Stimulated activated CD4-positive, alpha-beta T cell treated with anti-CD3 and anti-CD28 coated beads, Interleukin-12 subunit alpha, Interleukin-12 subunit beta, amount 100 ng/mL, for 48 hours (primary cell): ENCODE results near the gene COX5A.
A peak's percentile ranks its signal among the peaks of the same experiment; 100 is the strongest.
"Not testable (repeated sequence)": the region's sequence is repeated elsewhere in the genome, so short reads cannot be mapped to it uniquely, and the experiment has no call there.

Experiments used
- DNase-seq, 3 donors: peaks; one replicate each; pipeline ENCODE4 v3.0.0-alpha.2; 2020; ENCODE audit warnings: low read depth in 2 of 3, low spot score in 1 of 3

Gene COX5A

DNA sequence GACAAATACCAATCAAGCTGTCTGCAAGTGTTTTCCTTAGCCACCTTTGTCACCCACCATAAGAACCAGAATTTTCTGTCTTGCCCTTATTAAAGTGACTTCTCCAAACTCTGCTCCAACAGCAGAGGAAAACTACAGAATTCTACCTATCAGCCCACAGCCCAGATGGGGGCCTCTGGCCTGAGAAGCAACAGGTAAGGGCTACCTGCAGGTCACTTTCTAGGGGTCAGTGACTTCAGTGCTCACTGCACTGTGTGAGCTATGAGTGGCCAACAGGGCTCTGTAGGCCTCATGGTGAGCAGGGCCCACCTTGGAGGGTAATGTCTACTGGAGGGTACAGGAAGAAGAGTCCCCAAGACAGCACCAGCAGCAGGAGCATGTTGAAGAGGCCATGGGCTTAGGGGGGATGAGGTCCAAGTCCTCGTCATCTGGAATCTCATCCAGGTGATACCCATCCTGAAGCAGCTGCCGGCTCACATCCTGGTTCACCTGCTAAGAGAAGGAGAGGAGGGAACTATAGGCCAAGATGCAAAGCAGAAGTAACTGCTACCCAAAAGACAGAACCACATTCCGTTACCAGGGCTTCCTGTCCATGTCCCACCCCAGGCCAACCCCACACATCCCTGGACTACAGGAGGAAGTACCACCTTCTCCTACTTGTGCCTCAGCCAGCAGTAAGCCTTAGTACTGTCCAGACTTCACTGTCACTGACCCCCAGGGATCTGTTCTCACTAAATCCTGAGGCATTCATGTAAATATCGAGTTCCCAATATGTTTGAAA is 35.4 kb downstream of the COX5A start:
- no peak for DNase-seq

DNA sequence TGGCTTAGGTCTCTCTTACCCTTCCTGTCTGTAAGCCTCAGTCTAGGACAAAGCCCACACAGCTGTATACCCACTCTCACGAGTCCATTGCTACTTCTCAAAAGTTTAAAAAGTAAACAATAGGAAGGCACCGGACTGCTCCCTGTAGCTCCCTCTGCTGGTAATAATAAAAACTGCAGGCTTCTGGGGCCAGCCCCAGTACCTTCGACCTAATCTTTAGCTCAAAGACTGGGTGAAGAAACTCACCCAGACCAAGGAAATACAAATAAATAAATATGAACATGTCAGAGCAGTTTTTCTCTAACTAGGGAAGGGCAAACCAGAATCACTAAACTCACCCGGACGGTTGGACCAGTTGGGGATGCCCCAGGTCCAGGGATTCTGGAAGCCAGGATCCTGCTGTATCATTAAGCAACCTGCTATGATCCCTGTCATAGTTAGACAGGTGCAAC is 36.2 kb downstream of the COX5A start:
- DNase-seq = peak; percentile 33 to 72 (median 39)

DNA sequence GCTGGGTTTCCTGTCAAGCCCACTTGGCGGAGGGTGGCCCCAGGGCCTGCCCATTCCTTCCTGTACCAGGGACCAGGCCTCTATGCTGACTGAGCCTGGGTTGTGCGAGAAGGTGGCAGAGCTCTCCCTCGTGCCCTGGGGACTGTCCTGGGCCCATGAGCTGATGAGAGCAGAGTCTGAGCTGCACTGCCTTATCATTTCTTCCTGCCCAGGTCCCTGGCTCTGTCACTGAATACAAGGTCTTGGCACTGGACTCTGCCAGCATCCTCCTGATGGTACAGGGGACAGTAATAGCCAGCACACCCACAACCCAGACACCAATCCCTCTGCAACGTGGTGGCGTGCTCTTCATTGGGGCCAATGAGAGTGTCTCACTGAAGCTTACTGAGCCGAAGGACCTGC is 40.6 kb downstream of the COX5A start:
- DNase-seq = no peak

DNA sequence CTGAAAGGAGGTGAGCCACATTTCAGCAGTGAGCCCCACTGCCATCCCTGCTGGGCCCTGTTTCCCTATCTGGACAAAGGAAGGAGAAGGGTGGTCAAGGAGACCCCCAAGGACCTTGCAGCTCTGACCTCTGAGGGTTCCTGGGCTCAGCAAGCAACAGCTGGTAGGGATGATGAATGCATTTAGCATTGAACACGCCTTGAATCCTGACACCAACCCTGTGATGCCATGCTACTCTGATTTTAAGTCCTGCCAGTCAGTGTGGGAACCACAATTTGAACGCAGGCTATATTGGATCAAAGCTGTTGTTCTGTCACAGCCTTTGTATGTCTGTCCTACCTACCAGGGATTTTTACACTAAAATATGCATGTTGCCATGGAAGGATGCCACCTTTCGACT is 41.6 kb downstream of the COX5A start:
- DNase-seq = no peak

DNA sequence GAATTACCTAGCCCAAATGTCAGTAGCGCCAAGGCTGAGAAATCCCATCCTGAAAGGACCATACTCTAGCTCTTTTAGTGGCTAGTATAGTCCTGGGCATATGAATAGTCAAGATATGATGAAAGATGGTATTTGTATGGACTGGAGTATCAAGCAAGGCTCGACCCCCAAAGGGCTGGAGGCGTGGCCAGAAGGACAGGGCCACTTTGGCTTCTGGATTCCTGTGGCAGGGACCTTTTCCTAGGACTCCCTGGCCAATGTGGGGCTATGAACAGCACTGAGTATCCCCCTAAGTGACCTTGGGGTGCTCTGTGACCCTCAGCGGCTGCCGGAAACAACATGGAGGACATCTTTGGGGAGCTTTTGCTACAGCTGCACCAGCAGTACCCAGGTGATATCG is 42.0 kb downstream of the COX5A start:
- no peak for DNase-seq

DNA sequence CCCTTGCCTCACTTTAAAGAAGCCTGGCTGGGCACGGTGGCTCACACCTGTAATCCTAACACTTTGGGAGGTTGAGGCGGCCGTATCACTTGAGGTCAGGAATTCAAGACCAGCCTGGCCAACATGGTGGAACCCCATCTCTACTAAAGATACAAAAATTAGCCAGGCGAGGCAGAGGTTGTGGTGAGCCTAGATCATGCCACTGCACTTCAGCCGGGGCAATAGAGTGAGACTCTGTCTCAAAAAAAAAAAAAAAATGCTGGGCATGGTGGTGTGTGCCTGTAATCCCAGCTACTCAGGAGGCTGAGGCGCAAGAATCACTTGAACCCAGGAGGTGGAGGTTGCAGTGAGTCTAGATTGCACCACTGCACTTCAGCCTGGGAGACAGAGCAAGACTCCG is 43.5 kb downstream of the COX5A start:
- not testable (repeated sequence) for DNase-seq

DNA sequence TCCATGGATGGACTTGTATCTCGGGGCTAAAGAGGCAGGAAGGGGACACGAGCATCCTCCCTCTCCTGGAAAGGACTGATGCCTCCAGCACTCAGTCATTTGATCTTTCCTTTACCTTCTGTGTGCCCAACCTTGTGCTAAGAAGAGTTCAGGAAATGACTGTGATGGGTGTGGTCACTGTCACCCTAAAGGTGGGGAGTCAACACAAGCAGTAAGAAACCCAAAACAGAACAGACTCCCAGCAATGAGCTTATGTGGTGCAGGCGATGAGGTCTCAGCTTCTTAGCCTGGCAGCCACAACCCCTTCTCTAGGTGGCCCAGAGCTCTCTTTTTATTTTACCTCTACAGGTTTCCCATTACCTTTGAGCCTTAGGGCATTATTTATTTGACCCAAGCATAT is 44.2 kb downstream of the COX5A start:
- DNase-seq = no peak

DNA sequence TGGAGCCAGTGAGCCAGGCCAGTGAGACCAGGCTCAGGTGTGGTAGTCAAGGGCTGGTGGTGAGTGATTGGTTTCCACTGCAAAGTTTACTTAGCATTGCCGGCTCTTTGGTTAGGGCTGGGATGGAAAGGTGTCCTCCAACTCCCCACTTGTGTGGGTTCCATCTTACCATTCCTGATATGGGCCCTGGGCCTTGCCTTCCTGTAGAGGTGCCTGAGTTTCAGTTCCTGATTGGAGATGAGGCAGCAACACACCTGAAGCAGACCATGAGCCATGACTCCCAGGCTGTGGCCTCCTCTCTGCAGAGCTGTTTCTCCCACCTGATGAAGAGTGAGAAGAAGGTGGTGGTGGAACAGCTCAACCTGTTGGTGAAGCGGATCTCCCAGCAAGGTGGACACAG is 44.9 kb downstream of the COX5A start:
- no peak for DNase-seq

DNA sequence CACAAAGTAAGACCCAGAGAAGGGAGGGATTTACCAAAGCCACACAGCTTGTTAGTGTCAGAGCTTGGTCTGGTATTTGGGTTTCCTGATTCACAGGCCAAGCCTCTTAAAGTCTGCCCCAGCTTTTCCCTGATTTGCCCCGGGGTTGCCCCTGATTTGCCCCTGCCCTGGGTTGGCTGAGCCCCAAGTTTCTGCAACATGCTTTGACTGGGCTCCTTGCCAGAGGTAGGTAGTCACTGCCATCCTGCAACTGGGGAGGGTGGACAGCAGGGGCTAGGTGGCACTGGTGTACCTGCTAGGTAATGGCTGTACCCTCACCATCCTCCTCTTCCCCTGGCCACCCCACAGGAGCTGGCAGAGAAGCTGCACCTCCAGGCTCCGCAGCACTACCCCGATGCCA is 45.6 kb downstream of the COX5A start:
- DNase-seq = no peak

DNA sequence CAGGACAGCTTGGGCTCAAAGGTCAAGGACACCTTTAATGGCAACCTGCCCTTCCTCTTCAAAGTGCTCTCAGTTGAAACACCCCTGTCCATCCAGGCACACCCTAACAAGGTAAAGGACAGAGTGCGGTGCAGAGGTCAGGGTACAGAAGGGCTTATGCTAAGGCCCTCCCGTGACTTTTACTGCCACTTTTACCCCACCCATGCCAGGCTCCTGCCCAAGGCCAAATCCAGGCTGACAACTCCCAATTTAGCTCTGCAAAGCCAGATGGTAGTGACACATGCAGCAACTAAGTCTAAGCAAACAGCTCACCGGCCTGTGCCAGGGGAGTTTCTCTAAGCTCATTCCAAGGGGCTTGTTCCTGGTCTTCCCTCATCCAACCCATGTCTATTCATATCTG is 46.4 kb downstream of the COX5A start:
- no peak for DNase-seq

DNA sequence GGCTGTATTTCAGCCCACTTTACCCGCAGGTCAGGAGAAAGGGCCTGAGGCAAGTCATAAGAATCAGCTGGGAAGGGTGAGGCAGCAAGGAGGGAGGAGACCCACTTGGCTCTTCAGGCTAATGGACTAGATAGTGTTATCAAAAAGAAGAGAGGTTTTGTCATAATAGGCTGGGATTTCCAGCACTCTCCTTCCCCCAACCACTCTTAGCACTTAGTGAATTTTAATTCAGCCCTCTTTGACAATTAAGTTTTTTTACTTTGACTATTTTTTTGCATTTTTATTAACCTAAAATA is 47.3 kb downstream of the COX5A start:
- DNase-seq = no peak

DNA sequence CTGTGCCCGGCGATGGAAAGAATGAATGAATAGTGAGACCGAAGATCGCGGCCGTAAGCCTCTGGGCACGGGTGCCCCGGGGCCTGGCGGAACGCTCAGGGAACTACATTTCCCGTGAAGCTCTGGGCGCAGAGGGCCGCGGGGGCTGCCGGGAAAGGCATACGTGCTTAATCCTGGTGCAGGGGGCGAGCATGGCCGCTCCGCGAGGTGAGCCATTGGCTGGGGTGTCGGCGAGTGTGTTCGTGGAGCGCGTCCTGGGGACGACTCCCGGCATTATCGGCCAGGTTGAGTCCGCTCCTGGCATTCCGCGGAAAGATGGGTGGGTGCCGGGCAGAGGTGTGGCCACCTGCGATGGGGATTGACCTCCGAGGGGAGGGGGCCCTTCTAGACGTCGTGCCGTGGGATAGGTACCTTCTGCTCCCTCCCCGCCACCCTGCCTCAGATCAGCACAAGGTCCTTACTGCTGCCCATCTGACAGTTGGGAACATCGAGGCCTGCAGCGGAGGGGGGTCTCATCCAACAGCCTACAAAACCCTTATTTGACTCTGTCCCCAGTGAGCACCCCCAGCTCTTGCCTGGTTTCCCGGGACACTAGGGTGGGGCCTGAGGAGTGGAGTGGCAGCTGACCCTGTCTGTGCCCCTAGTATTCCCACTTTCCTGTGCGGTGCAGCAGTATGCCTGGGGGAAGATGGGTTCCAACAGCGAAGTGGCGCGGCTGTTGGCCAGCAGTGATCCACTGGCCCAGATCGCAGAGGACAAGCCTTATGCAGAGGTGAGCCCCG is 47.8 kb downstream of the COX5A start, which contains the start of gene MPI:
MPI (plus strand) TSS at position 160 of the 782 bp plus-strand sequence; CDS start at position 192, 32 bp downstream.
- peak; percentile 86 to 88 (median 86) for DNase-seq

DNA sequence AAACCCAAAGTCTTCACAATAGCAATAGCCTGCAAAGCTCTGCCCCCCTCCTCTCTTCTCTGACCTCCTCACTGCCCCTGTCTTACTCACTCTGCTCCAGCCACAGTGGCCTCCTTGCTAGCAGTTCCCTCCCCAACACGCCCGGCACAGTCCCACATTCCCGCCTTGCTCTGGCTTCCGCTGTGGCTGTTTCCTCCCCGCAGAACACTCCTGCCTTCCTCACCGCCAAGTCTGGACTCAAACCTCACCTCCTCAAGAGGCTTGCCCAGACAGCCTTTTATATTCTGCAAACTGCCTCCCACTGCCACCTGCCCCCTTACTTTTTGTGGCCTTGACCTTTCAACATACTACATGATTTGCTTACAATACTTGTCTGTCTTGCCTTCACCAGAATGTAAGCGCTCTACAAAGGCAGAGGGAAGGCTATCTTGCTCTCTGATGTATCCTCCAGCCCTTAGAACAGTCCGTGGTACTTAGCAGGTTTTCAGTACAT is 48.4 kb downstream of the COX5A start:
- no peak for DNase-seq

DNA sequence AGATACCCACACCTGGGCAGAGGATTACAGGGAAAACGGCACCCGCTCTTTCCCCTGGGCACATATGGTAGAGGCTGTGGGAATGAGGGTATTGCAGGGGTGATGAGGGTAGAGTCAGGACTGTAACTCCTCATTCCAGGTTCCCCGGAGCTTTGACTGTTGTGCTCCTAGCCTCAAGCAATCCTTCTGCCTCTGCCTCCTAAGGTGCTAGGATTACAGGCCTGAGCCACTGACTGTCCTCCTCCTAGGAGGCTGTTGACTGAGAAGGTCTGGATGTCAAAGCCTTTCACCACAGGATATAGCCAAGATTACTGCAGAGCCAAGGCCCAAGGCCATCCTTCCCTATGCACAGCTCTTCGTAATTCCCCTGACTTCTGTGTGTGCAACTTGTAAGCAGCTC is 49.2 kb downstream of the COX5A start:
- DNase-seq = no peak

DNA sequence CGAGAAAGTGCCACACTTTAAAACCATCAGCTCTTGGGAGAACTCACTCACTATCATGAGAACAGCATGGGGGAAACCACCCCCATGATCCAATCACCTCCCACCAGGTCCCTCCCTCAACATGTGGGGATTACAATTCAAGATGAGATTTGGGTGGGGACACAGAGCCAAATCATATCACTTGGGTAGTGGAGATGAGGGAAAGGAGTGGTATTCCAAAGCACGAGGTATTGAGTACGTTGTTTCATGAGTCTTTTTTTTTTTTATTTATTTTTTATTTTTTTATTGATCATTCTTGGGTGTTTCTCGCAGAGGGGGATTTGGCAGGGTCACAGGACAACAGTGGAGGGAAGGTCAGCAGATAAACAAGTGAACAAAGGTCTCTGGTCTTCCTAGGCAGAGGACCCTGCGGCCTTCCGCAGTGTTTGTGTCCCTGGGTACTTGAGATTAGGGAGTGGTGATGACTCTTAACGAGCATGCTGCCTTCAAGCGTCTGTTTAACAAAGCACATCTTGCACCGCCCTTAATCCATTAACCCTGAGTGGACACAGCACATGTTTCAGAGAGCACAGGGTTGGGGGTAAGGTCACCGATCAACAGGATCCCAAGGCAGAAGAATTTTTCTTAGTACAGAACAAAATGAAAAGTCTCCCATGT is 50.2 kb downstream of the COX5A start:
- DNase-seq = not testable (repeated sequence)

DNA sequence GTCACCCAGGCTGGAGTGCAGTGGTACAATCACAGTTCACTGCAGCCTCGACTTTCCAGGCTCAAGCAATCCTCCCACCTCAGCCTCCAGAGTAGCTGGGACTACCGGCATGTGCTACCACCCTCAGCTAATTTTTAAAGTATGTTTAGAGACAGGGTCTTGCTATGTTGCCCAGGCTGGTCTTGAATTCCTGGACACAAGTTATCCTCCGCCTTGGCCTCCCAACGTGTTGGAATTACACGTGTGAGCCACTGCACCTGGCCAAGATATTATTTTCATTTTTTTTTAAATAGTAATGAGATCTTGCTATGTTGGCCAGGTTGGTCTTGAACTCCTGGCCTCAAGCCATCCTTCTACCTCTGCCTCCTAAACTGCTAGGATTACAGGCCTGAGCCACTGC is 52.4 kb downstream of the COX5A start:
- DNase-seq = no peak

DNA sequence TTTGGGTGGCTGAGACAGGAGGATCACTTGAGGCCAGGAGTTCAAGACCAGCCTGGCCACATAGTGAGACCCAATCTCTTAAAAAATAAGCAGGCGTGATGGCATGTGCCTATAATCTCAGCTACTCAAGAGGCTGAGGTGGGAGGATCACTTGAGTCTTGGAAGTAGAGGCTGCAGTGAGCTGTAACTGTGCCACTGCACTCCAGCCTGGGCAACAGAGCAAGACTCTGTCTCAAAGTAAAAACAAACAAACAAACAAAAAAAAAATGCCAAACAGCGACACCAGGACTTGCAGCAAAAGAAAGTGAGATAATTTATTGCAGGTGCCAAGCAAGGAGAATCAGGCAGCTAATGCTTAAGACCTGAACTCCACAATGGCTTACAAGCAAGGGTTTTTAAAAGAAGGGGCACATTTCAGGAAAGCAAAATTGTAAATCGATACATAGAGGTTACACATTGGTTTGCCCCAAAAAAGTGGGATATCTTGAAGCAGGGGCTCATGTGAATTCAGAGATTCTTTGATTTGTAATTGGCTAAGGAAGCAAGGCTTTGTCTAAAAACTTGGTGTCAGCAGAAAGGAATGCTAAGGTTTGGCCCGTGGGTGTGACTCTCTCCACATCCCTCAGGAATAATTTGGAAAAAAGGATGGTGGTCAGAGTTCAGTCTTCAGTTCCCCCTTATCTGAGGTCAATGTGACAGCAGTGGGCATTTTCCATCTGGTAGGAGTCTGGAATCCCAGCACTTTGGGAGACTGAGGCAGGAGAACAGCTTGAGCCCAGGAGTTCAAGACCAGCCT is 53.2 kb downstream of the COX5A start:
- DNase-seq = no peak

DNA sequence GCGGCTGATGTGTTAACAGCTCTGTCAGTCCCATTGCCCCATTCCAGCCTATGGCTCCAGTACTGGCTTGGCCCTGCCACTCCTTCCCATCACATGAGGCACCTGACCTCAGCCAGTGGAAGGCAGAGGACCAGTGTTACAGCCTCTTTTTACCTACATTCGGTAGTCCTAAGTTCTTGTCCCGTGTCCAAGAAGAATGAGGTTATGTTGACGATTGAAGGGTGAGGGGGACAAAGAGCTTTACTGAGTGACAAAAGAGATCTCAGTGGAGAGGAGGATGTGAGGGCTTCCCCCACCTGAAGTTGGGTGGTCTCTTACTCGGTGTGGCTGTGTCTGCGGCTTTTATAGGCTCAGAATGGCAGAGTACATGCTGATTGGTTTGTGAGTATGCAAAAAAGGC is 55.3 kb downstream of the COX5A start:
- DNase-seq = no peak

DNA sequence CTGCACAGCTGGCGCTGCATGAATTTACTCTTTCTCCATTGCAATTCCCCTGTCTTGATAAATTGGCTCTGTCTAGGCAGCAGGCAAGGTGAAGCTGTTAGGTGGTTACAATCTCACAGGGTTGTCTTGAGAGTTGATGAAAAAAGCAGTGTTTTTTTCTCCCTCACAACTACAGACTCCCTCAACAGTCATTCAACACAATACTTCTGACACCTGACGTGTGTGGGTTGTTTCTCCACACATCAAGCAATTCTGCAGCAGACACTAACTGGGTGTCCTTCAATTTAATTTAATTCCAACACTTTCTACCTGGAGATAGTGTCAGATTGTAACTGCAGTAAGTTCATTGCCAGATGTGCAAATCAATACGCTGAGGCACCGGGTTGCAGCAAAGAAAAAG is 59.6 kb downstream of the COX5A start:
- DNase-seq = no peak

DNA sequence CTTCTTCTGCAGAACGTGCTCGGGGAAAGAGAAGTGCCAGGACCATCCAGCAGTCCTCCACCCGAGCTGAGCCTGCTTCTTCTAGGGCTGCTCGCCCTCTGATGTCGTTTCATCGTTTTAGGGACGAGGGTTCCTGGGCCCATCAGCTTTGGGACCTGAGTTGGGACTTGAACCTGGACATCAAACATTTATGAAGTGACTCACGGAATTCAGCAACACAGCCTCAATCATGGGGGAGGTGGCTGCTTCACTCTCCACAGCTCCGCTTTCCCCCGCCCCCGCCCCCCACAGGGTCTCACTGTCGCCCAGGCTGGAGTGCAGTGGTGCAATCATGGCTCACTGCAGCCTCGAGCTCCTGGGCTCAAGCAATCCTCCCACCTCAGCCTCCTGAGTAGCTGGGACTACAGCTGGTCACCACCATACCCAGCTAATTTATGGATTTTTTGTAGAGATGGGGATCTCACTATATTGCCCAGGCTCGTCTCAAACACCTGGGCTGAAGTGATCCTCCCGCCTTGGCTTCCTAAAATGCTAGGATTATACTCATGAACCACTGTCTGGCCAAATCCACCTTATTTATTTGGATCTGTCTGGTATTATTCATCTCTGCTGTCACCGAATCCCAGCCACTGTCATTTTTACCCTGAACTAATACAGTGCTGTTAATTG is 64.0 kb downstream of the COX5A start:
- DNase-seq = no peak
